NCI-H345 treated with DMSO at 0.1 percent for 48 hours (cell line): ENCODE data around the gene NAMPT.
"Not testable (repeated sequence)": the region's sequence is repeated elsewhere in the genome, so short reads cannot be mapped to it uniquely, and the experiment has no call there.

Experiments
- DNase-seq: peaks from one replicate; lab custom pipeline; 2025; ENCODE audit not compliant: unreplicated experiment; lab: John Stamatoyannopoulos, UW

The NAMPT gene

DNA sequence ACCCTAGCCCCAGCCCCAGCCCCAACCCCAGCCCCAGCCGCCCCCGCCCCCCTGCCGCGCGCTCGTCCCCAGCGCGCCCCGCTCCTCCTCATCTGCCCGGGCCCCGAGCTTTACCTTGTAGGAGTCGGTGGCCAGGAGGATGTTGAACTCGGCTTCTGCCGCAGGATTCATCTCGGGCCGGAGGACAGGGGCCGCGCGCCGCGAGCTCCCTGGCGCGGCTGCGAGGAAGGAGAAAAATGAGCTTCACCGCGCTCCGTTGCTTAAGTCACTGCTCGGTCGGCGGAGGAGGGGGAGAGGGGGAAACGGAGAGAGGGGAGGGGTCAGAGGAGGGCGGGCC, at the start of gene NAMPT:
TSS of gene NAMPT (minus strand) at position 270 of the 337 bp plus-strand sequence. CDS start at position 171, 99 bp downstream.
- no peak for DNase-seq

DNA sequence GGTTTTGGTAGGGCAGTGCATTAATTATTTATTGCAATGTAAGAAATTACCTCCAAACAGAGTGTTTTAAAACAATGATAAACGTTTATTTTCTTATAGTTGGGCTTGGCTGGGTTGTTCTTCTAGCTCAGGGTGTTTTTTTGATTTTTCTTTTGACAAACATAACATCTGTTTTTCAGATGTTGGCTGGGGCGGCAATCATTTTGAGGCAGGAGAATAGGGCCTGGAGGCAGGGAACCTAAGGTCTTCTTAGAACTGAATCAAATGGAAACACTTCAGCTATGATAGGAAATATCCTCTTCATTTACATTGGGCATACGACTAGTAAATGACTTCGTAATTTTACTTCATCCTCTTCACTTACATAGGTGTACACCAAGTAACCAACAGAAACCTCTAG, 47.4 kb upstream of the NAMPT start:
- DNase-seq: no peak

- DNase-seq: no peak
Observed at GRCh38 chr7:106331441-106332175, 46.8 kb upstream of the NAMPT start.

- no peak for DNase-seq
Observed at GRCh38 chr7:106329971-106330733, 45.4 kb upstream of the NAMPT start.

GRCh38 chr7:106329408-106329807, 44.6 kb upstream of the NAMPT start:
- no peak for DNase-seq

DNA sequence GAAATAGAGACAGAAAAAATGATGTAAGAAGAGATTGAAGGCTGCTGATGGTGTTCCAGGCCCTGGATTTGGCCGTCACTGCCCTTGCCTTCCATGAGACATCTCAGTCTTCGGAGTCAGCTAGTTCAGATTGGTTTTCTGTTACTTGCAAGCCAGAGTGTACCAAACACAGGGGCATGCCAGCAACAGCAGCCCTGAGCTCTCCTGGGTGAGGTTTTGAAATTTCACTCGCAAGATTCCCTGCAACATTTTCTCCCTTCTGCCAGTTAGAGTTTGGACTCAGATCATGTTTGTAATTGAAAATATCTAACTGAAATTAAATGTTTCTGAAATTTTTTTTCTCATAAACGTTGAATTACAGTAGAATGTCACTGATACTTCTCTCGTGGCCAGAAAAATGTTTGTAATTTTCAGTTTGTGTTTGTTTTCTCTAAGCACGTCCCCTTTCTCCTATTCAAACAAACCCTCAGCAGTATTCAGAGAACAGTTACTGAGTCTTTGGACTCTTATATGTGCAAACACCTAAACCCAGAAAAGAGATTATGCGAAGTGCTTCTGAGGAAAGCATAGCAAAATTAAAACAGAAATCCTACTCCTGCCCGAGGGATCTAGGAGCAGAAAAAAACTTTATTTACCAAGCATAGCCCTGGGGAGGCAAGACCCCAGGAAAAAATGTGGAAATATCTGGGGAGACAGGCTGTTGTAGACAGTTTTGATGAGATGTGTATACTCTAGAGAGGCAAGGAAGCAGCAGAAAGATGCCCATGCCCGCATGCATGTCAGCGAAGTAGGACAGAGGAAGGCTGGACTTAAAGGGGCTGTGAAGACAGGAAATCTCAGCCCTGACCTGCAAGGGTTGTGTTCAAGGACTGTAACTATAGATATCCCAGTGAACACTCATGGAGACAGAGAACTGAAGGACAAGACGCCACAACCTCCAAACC, 43.0 kb upstream of the NAMPT start:
- DNase-seq: no peak

- DNase-seq: no peak
Observed at GRCh38 chr7:106326594-106327537, 42.1 kb upstream of the NAMPT start.

GRCh38 chr7:106324509-106324908, 39.7 kb upstream of the NAMPT start:
- not testable (repeated sequence) for DNase-seq

- DNase-seq: not testable (repeated sequence)
Observed at GRCh38 chr7:106320254-106320770, 35.5 kb upstream of the NAMPT start.

DNA sequence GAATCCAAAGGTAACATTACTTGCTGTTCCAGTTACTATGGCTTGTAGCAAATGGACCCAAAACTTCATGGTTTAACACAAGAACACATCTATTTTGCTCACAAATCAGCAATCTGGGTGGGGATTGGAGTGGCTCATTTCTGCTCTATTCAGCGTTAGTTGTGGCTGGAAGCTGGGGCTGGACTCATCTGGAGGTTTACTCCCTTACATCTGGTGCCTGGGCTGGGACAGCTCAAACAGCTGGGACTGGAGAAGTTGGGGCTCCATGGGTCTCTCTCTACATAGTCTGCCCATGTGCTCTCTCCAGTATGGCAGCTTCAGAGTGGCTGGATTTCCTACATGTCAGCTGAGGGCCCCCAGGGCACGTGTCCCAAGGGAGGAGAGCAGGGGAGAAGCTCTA, 33.7 kb upstream of the NAMPT start:
- no peak for DNase-seq

GRCh38 chr7:106317971-106318370, 33.2 kb upstream of the NAMPT start:
- DNase-seq: no peak

GRCh38 chr7:106316947-106317346, 32.2 kb upstream of the NAMPT start:
- DNase-seq: no peak

DNA sequence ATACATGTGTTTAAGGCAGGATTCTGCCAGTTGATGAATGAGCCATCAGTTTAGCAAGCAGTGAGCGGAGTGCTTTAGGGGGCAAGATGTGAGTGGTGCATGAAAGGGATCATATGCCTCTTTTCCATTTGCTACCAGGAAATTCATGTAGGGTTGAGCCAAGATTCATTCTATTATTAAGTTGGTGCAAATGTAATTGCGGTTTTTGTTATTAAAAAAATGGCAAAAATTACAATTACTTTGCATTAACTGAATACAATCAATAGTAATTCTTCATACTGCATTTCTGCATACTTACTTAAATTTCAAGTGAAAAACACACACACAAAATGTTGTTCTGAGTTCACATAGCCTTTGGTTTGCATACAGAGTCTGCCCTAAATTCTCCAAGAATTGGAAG, 30.1 kb upstream of the NAMPT start:
- DNase-seq: no peak

DNA sequence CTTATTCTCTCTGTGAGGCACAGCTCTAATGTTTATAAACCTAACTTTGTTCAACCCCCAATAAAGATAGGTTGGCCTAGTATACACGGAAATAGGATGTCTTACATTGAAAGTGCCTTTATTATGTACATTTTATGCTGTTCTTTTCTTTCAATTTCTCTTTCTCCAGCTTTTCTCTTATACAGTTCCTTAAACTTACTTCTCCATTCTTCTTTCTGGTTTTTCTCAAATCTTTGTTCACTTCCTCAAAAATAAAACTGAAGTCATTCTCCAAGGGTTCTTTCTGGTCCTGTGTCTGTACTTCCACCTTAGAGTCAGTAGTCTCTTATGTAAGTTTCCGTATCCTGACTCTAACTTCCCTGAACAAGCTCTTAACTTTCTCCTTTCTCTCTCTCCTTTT, 29.2 kb upstream of the NAMPT start:
- no peak for DNase-seq

GRCh38 chr7:106313456-106313901, 28.7 kb upstream of the NAMPT start:
- DNase-seq: no peak

DNA sequence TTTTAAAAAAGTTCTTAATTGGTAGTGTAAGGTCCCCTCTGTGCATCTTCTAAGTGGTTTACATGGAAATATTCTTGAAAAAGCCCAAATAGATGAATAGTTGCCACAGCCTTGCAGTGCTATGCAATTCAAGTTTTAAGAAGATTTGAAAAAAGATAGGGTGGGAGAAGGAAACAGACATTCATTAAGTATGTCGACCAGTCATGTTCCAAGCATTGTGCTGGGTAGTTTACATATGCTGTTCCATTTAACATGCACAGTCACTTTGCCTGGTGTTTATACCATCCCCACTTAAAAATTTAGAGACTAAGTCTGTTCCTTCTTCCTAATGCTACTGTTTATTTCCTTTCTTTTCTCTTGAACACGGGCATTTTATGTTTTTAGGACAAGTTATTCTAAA, 28.1 kb upstream of the NAMPT start:
- DNase-seq: no peak

- DNase-seq: no peak
Observed at GRCh38 chr7:106312099-106312871, 27.5 kb upstream of the NAMPT start.

DNA sequence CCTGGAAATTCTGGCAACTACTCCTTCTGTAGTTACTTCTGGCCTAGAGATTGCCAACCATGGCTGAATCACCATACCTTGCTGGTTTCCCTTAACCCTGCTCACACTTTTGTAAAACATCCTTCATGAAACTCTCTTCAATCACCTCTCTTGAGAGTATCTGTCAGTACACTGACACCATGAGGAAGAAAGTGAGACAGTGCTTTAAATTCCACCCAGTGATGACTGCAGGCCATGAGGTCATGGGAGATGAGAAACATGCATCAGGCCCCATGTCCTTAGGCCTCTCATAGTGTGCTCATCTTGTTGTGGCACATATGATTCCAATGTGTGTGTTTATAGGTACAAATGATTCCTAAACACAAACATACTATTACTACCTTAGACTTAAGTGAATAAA, 24.6 kb upstream of the NAMPT start:
- DNase-seq: no peak

DNA sequence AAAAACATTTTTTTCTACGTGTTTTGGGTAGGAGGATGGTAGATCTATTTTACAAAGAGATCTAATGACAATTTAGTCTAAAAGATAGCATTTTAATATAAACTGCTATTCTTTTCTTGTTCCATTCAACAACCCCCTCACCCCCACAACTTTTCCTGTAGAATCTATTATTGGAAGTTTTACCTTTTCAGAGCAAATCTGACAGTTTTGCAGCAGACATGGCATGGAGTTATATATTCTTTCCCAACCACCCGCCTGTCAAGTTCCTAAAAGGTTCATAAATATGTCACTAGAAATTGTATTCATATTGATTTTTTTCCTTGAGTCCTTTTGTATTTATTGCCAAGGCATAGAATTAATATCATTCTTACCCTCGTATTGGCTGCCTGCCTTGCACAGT, 21.5 kb upstream of the NAMPT start:
- no peak for DNase-seq
